Mesendoderm (in vitro differentiated cells): ENCODE measurements around the gene COL13A1.

ENCODE experiments used
- DNase-seq: peaks from one replicate; pipeline ENCODE4 v3.0.0; 2013
- H2AK5ac ChIP-seq: 2 replicates; pipeline ENCODE4 v1.6.1; 2013; ENCODE audit warnings: low read length, inconsistent platforms
- H2BK120ac ChIP-seq: 2 replicates; pipeline ENCODE4 v1.6.1; 2013; ENCODE audit warnings: low read depth, mild to moderate bottlenecking, low read length, moderate library complexity, mixed read lengths
- H2BK15ac ChIP-seq: replicated peaks from 2 replicates; pipeline ENCODE4 v1.6.1; 2013; ENCODE audit warnings: low read depth, mild to moderate bottlenecking, moderate library complexity
- H2BK5ac ChIP-seq: 2 replicates; pipeline ENCODE4 v1.6.1; 2013; ENCODE audit warnings: low read length, inconsistent platforms
- H3K18ac ChIP-seq: 2 replicates; pipeline ENCODE4 v1.6.1; 2013; ENCODE audit warnings: mild to moderate bottlenecking, low read length, mixed read lengths
- H3K23ac ChIP-seq: one replicate; pipeline ENCODE4 v1.6.1; 2013; ENCODE audit warnings: low read length
- H3K27ac ChIP-seq: 2 replicates; pipeline ENCODE4 v1.5.1; 2013; ENCODE audit warnings: low read depth, mild to moderate bottlenecking, inconsistent platforms, low read length, moderate library complexity
- H3K27me3 ChIP-seq: 2 replicates; pipeline ENCODE4 v1.6.1; 2013; ENCODE audit warnings: low read length, control low read depth, mild to moderate bottlenecking, inconsistent platforms; ENCODE audit not compliant: insufficient read depth, poor library complexity
- H3K36me3 ChIP-seq: 2 replicates; pipeline ENCODE4 v1.6.1; 2013; ENCODE audit warnings: low read length, inconsistent platforms; ENCODE audit not compliant: control insufficient read depth, insufficient read depth
- H3K4ac ChIP-seq: one replicate; pipeline ENCODE4 v1.6.1; 2013; ENCODE audit warnings: low read depth, mild to moderate bottlenecking, low read length, moderate library complexity
- H3K4me1 ChIP-seq: 2 replicates; pipeline ENCODE4 v1.6.1; 2013; ENCODE audit warnings: low read depth, low read length, inconsistent platforms; ENCODE audit not compliant: control insufficient read depth
- H3K4me2 ChIP-seq: 2 replicates; pipeline ENCODE4 v1.6.1; 2013; ENCODE audit warnings: low read length
- H3K4me3 ChIP-seq: 2 replicates; pipeline ENCODE4 v1.5.1; 2013; ENCODE audit warnings: mild to moderate bottlenecking, low read length
- H3K56ac ChIP-seq: one replicate; pipeline ENCODE4 v1.6.1; 2013; ENCODE audit warnings: low read length
- H3K79me1 ChIP-seq: 2 replicates; pipeline ENCODE4 v1.6.1; 2013; ENCODE audit warnings: low read length, inconsistent platforms
- H3K79me2 ChIP-seq: 2 replicates; pipeline ENCODE4 v1.6.1; 2013; ENCODE audit warnings: mild to moderate bottlenecking, low read length; ENCODE audit not compliant: control insufficient read depth, insufficient read depth
- H3K9ac ChIP-seq: 2 replicates; pipeline ENCODE4 v1.6.1; 2013; ENCODE audit warnings: low read length, inconsistent platforms
- H4K5ac ChIP-seq: one replicate; pipeline ENCODE4 v1.6.1; 2013; ENCODE audit warnings: low read length
- H4K8ac ChIP-seq: one replicate; pipeline ENCODE4 v1.6.1; 2013; ENCODE audit warnings: low read depth, mild to moderate bottlenecking, control low read depth, low read length, moderate library complexity
- WGBS: extraction: QIAGEN DNeasy Blood & Tissue Kit; methylation state at CpG from one replicate; pipeline ENCODE4 v1.1.7; 2013; ENCODE audit warnings: low lambda C conversion rate, missing lambda C conversion rate; ENCODE audit not compliant: insufficient coverage; ENCODE audit errors: extremely low coverage; 5-methylcytosine and 5-hydroxymethylcytosine counted together

Gene COL13A1

GRCh38 chr10:69801094-69801433 lies 642 bp upstream of the COL13A1 start:
- no peak overlapping the region for H3K4ac ChIP-seq
- H4K5ac ChIP-seq, result no peak overlapping the region
- H3K4me1 ChIP-seq, result peaks cover 22% of the 10 kb centered on the region
- peak overlapping the region; percentile 29 for H2BK120ac ChIP-seq
- peak overlapping the region; percentile 95 for H3K56ac ChIP-seq
- peak overlapping the region; percentile 82 for H3K9ac ChIP-seq
- H3K23ac ChIP-seq, result no peak overlapping the region
- H4K8ac ChIP-seq, result no peak overlapping the region
- peak overlapping the region; percentile 94 for H2AK5ac ChIP-seq
- H3K27ac ChIP-seq, result peak overlapping the region; percentile 66
- peaks cover 16% of the 10 kb centered on the region for H3K79me1 ChIP-seq
- H3K18ac ChIP-seq, result peak overlapping the region; percentile 55
- H3K4me3 ChIP-seq, result peak overlapping the region; percentile 44
- no peaks in the 10 kb centered on the region for H3K27me3 ChIP-seq
- peak; percentile 95 for DNase-seq
- no peaks in the 10 kb centered on the region for H3K36me3 ChIP-seq
- H3K4me2 ChIP-seq, result peak overlapping the region; percentile 92
- no peak overlapping the region for H2BK15ac ChIP-seq
- WGBS, result no CpG with 5 or more reads among the region's 8 CpGs
- H2BK5ac ChIP-seq, result peak overlapping the region; percentile 95
- H3K79me2 ChIP-seq, result peaks cover 41% of the 10 kb centered on the region

GRCh38 chr10:69802424-69803161 lies 887 bp downstream of the COL13A1 start:
- Histone ChIP-seq H3K27ac (peak overlapping the region; percentile 51), H3K56ac (peak overlapping the region; percentile 96), H3K4me2 (peak overlapping the region; percentile 60), H3K79me2 (peaks cover 53% of the 10 kb centered on the region), H2BK120ac (peak overlapping the region; percentile 85), H3K9ac (peak overlapping the region; percentile 97), H2BK15ac (no peak overlapping the region), H3K4ac (peak overlapping the region; percentile 92), H3K36me3 (no peaks in the 10 kb centered on the region), H3K4me1 (peaks cover 23% of the 10 kb centered on the region), H2AK5ac (no peak overlapping the region), H2BK5ac (peak overlapping the region; percentile 69), H3K18ac (peak overlapping the region; percentile 97), H3K4me3 (peak overlapping the region; percentile 98), H3K79me1 (peaks cover 24% of the 10 kb centered on the region), H3K23ac (peak overlapping the region; percentile 84), H4K8ac (no peak overlapping the region), H4K5ac (no peak overlapping the region), H3K27me3 (no peaks in the 10 kb centered on the region)
- WGBS, result no CpG with 5 or more reads among the region's 80 CpGs
- peak; percentile 65 for DNase-seq

- Histone ChIP-seq H4K8ac (no peak overlapping the region), H3K23ac (peak overlapping the region; percentile 17), H3K4me3 (peak overlapping the region; percentile 98), H3K9ac (peak overlapping the region; percentile 97), H3K4ac (no peak overlapping the region), H3K18ac (no peak overlapping the region), H4K5ac (no peak overlapping the region), H3K36me3 (no peaks in the 10 kb centered on the region), H2BK5ac (no peak overlapping the region), H3K27me3 (no peaks in the 10 kb centered on the region), H2AK5ac (no peak overlapping the region), H3K4me1 (peaks cover 23% of the 10 kb centered on the region), H3K79me2 (peaks cover 64% of the 10 kb centered on the region), H3K56ac (peak overlapping the region; percentile 96), H3K27ac (no peak overlapping the region), H2BK120ac (no peak overlapping the region), H2BK15ac (no peak overlapping the region), H3K4me2 (peak overlapping the region; percentile 60), H3K79me1 (peaks cover 35% of the 10 kb centered on the region)
- no peak for DNase-seq
- no CpG with 5 or more reads among the region's 7 CpGs for WGBS
These were observed 2.1 kb downstream of the COL13A1 start for GRCh38 chr10:69803809-69804208.

GRCh38 chr10:69804775-69805174 lies 3.1 kb downstream of the COL13A1 start:
- Histone ChIP-seq H3K9ac (peak overlapping the region; percentile 47), H3K56ac (peak overlapping the region; percentile 44), H3K18ac (no peak overlapping the region), H3K4ac (no peak overlapping the region), H2BK5ac (no peak overlapping the region), H2BK15ac (no peak overlapping the region), H4K8ac (no peak overlapping the region), H3K23ac (no peak overlapping the region), H3K79me2 (peaks cover 71% of the 10 kb centered on the region), H3K36me3 (no peaks in the 10 kb centered on the region), H3K4me1 (peaks cover 23% of the 10 kb centered on the region), H3K4me3 (no peak overlapping the region), H3K79me1 (peaks cover 42% of the 10 kb centered on the region), H3K27ac (no peak overlapping the region), H2BK120ac (no peak overlapping the region), H3K4me2 (peak overlapping the region; percentile 16), H4K5ac (no peak overlapping the region), H2AK5ac (no peak overlapping the region), H3K27me3 (no peaks in the 10 kb centered on the region)
- WGBS, result no CpG with 5 or more reads among the region's 6 CpGs
- DNase-seq, result no peak

- Histone ChIP-seq H3K4me3 (no peak overlapping the region), H2BK15ac (no peak overlapping the region), H2AK5ac (no peak overlapping the region), H3K56ac (no peak overlapping the region), H3K27me3 (no peaks in the 10 kb centered on the region), H3K4me2 (no peak overlapping the region), H4K5ac (no peak overlapping the region), H3K18ac (no peak overlapping the region), H3K4me1 (peaks cover 18% of the 10 kb centered on the region), H2BK120ac (no peak overlapping the region), H3K79me2 (peaks cover 87% of the 10 kb centered on the region), H3K4ac (no peak overlapping the region), H3K36me3 (no peaks in the 10 kb centered on the region), H3K79me1 (peaks cover 56% of the 10 kb centered on the region), H3K27ac (no peak overlapping the region), H2BK5ac (no peak overlapping the region), H4K8ac (no peak overlapping the region), H3K23ac (no peak overlapping the region), H3K9ac (no peak overlapping the region)
- no peak for DNase-seq
- WGBS, result no CpG with 5 or more reads among the region's 2 CpGs
These were observed 5.4 kb downstream of the COL13A1 start for GRCh38 chr10:69807122-69807521.

GRCh38 chr10:69807696-69808095 lies 6.0 kb downstream of the COL13A1 start:
- Histone ChIP-seq H3K27ac (no peak overlapping the region), H4K8ac (no peak overlapping the region), H2BK120ac (no peak overlapping the region), H3K4me1 (peaks cover 18% of the 10 kb centered on the region), H3K23ac (no peak overlapping the region), H3K4ac (no peak overlapping the region), H3K9ac (no peak overlapping the region), H2BK15ac (no peak overlapping the region), H3K79me1 (peaks cover 59% of the 10 kb centered on the region), H3K4me3 (no peak overlapping the region), H3K27me3 (no peaks in the 10 kb centered on the region), H2AK5ac (no peak overlapping the region), H3K4me2 (no peak overlapping the region), H3K36me3 (no peaks in the 10 kb centered on the region), H3K79me2 (peaks cover 82% of the 10 kb centered on the region), H3K18ac (no peak overlapping the region), H3K56ac (no peak overlapping the region), H4K5ac (no peak overlapping the region), H2BK5ac (no peak overlapping the region)
- peak; percentile 68 for DNase-seq
- no CpG with 5 or more reads among the region's 2 CpGs for WGBS
